DLD1 (cell line): Measurements from ENCODE around the gene C4orf46.
"Not testable (repeated sequence)": the region's sequence is repeated elsewhere in the genome, so short reads cannot be mapped to it uniquely, and the experiment has no call there.

Experiments used
- in situ Hi-C: cut with HindIII; loops from 2 replicates; pipeline ENCODE4 v1.10.0; 2017; ENCODE audit warnings: low sequenced_read_pairs

Gene C4orf46

DNA sequence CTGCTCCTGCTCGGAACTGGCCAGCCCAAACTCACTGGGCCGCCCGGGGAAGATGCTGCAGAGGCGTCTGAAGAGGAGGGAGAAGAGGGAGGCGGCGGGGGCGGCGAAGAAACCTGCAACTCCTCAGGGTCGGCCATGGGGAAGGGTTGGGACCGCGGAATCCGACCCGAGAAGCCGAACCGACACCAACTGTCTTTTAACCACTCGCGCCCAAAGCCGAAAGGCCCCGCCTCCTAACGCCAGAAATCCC lies at the start of gene C4orf46:
C4orf46 (minus strand) TSS at position 223 of the 250 bp plus-strand sequence; CDS start at position 137, 86 bp downstream.
- in situ Hi-C loops: no loop called here

GRCh38 chr4:158715802-158716201 lies 44.1 kb upstream of the C4orf46 start:
- in situ Hi-C loops: no loop called here

DNA sequence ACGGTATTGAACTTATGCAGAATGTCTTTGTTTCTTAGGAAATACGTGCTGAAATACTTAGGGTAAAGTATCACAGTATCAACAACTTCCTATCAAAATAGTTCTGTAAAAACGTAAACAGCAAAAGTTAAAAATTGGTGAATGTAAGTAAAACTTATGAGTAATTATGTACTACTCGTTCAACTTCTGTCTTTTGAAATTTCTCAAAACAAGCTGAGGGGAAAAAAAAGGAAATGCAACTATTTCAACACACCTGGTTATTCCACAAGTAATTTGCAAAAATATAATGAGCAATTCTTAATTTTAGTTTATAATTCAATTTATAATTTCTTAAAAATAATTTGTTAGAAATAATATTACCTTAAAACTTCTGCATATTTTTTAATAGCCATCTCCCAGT lies 43.2 kb upstream of the C4orf46 start:
- in situ Hi-C loops: no loop called here

DNA sequence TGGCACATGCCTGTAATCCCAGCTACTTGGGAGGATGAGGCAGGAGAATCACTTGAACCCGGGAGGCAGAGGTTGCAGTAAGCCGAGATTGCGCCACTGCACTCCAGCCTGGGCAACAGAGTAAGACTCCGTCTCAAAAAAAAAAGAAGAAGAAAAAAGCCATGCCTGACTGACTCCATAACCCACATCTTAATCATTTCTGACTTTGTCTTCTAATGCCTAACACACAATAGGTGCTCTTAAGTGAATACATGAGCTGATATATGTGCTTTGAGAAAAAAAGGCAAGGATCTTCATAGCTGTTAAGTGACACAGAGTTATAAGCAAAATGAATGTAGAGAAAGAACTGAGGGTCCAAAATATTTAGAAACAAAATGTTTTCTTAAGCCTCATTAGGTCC lies 40.9 kb upstream of the C4orf46 start:
- in situ Hi-C loops: not testable (repeated sequence)

DNA sequence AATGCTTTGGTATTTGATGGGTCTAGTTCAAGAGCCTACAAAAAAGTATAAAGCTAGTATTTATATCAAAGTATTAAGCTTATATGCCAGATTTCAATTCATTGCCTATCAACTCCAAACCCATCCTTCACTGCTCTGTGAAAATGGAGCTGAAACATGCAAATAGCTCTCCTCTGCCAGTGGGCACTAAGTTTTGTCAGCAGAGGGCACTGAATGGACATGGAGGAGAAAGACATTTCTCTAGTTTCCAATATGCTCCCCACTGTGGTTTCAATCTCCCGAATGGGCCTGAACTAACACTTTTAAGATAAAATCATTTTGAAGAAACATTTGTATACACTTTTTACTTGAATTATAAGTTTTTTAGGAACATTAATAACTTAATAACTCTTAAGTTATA lies 39.1 kb upstream of the C4orf46 start:
- in situ Hi-C loops: no loop called here

DNA sequence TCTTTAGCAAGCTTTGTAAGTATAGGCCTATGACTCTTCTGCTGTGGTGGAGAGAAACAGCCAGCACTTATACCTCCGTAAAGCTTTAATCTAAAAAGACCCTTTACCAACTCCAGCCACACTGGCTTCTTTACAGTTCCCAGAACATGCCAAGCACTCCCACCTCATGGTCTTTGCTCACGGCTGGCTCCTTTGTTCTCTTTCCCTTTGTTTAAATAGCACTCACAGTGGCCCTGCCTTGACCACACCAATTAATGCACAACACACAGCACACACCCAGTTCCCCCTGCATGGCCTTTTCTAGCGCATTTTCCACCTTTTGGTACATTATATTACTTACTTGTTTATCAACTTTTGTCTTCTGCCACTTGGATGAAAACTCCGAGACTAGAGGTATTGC lies 32.6 kb upstream of the C4orf46 start:
- in situ Hi-C loops: no loop called here

GRCh38 chr4:158688813-158689212 lies 17.1 kb upstream of the C4orf46 start:
- in situ Hi-C loops: no loop called here

DNA sequence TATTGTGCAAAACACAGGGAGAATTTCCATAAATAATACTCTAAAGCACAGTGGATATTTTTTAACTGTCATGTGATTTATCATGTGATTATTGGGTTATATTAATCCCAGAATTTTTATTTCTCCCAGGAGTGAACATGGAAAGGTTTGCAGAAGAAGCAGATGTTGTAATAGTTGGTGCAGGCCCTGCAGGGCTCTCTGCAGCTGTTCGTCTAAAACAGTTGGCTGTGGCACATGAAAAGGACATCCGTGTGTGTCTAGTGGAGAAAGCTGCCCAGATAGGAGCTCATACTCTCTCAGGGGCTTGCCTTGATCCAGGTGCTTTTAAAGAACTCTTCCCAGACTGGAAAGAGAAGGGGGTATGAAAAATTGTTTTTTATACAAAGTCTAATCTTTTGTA lies 10.4 kb upstream of the C4orf46 start:
- in situ Hi-C loops: no loop called here

DNA sequence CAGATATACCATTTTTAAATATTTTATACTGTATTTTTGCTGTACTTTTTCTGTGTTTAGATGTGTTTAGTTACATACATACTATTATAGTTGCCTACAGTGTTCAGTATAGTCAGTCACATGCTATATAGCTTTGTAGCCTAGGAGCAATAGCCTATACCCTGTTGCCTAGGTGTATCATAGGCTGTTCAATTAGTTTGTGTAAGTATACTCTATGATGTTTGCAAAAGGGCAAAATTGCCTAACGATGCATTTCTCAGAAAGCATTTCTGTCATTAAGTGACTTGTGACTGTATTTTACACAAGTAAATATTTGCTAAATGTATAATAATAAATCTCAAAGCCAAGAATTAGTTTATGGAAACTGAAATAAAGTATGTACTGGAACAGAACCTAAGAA lies 9.9 kb upstream of the C4orf46 start:
- in situ Hi-C loops: no loop called here

DNA sequence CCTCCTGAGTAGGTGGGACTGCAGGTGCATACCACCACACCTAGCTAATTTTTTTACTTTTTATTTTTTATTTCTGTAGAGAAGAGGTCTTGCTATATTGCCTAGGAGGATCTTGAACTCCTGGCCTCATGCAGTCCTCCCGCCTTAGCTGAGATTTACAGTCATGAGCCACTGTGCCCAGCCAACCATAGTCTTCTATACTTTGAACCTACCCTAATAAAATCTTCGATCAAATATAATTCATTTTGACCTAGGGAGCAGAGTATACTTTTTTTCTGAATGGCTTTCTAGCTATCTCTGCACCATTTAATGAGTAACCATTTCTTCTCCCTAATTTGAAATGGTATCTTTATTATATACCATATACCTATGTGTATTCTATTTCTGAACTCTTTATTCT lies 7.1 kb upstream of the C4orf46 start:
- in situ Hi-C loops: no loop called here

GRCh38 chr4:158676076-158676475 lies 4.4 kb upstream of the C4orf46 start:
- in situ Hi-C loops: no loop called here

DNA sequence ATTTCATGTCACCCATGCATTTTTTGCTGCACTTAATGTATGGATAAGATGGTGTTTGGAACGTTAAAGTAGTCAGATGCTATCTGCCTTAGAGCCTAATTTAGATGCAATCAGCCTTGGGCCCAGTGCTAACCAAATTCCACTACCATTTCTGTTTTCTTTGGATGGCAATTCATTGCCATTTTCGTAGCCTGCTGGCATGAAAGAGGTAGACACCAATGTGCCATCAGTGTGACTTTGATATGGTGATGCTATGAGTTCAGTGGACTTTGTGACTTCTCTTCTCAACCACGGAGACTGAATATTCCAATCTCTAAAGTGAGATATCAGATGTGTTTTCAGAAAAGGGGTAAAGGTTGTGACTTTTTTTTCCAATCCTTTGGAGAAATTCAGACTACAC lies 1.9 kb upstream of the C4orf46 start:
- in situ Hi-C loops: no loop called here

DNA sequence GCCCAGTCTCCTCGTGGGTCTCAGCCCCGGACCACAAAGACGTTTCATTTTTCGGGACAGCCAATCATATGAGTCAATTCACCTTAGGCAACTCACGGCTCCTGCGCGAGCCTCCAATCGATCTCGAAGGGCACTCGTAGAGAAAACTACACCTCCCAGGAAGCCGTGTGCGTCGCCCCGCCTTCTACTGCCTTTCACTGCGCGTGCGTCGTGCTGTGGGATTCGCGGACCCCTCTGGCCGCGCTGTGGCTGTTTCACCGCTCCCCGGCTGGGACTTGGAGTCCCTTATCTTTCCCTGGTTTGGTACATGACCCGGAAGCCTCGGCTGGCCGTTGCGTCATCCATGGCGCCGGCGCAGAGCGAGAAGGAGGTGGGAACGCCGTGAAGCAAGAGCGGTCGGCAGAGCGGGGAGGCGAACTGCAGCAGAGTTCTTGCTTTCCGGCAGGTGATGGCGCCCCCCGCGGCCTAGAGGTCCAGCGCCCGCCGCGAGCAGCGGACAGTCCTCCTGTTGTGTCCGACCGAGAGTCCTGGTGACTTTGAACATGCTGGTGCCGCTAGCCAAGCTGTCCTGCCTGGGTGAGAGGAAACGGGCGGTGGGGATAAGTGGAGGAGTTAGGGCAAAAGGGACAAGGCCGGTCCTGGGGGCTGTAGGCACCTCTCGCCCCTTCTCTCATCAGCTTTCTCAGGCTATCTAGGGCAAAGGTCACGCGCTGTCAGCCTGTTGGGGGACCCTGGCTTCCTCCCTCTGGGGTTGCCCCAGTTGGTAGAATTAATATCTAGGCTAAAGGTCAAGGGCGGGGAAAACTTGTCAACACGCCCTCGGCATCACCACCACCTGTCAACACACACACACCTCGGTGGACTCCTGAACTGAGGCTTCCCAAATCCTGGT lies 474 bp upstream of the C4orf46 start, which contains the start of gene ETFDH:
ETFDH (plus strand) TSS at position 382 of the 892 bp plus-strand sequence; CDS start at position 543, 161 bp downstream.
- in situ Hi-C loops: no loop called here

DNA sequence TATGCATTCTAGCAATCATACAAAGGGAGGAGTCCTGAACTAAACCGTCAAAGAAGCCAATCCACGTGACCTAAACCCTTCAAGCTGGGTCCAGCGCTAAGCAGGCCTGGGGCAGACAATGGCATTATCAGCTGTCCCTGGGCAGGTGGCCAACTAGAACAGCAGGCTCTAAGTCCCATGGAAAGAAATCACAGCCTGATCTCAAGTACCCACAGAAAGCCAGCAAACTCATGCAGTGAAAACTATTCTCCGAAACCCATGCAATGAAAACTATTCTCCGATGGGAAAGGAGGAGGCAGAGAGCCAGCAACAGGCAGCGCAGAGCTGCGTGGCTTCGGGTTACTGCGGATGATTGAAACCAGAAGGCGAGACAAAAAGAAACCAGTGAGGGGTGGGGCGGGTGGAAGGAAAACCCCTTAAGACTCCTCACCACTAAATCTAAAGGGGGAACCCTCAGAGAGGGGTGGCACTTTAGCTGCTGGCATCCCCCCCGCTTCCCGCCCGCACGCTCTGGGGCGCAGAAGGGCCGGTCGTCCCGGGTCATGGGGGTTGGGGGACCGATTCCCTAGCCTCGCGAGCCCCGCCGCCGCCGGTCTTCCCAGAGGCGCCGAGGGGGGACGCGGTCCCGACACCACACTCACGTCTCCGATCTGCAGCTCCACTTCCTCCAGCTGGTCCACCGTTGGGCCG lies 567 bp downstream of the C4orf46 start:
- in situ Hi-C loops: no loop called here

DNA sequence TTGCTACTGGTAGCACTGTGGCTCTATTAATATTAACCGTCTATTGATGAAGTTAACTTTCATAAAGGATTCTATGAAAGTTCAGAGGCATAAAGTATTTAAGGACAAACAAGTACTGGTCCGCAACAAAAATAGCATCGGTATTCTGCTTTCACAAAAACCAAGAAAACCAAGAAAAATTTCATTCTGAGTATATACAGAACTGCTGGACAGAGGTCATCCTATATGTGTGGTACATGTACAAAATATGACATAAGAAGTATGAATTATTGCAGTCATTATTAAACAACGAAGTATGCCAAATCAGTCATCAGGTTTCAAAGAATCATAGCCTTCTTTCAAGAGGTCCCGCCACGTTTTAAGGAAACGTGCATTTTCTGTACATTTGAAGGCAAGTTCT lies 2.4 kb downstream of the C4orf46 start:
- in situ Hi-C loops: no loop called here

DNA sequence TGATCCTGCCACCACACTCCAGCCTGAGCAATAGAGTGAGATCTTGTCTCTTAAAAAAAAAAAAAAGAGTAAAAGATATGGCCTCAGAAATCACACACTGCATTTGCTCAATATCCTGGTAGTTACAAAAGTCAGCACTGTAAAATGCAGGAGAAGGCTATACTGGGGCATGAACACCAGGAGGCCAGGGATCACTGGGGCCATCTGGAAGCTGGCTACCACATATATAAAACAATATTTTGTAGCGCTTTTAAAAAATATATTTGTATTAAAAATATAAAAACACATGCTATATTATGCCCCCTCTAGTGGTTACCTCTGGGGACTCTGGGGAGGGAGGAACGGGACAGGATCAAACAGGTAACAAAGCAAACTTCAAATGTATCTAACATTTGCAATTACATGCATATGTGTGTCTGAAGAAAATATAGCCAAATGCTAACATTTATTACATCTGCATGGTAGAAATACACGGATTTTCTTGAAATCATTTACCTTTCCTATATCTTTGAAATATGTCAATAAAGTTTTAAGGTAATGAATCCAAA lies 4.0 kb downstream of the C4orf46 start:
- in situ Hi-C loops: no loop called here

DNA sequence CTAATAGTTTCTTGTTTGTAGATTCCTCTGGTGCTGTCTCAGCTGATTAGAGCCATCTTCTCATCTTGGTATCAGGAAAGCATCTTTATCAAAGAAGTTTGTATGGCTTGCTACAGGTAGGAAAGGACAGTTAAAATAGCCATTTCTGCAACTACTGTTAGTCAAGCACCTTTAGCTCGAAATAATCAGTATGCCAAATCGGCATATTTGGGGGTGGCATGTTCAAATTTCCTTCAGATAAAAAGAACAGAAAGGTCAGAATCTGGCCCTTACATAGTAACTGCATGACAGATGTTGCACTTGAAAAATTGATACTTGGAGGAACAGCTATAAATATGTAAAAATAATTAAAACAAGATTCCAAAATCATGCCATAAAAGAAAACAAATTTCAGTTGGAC lies 4.8 kb downstream of the C4orf46 start:
- in situ Hi-C loops: no loop called here

- in situ Hi-C loops: no loop called here
These were observed 6.9 kb downstream of the C4orf46 start for GRCh38 chr4:158664806-158665205.

DNA sequence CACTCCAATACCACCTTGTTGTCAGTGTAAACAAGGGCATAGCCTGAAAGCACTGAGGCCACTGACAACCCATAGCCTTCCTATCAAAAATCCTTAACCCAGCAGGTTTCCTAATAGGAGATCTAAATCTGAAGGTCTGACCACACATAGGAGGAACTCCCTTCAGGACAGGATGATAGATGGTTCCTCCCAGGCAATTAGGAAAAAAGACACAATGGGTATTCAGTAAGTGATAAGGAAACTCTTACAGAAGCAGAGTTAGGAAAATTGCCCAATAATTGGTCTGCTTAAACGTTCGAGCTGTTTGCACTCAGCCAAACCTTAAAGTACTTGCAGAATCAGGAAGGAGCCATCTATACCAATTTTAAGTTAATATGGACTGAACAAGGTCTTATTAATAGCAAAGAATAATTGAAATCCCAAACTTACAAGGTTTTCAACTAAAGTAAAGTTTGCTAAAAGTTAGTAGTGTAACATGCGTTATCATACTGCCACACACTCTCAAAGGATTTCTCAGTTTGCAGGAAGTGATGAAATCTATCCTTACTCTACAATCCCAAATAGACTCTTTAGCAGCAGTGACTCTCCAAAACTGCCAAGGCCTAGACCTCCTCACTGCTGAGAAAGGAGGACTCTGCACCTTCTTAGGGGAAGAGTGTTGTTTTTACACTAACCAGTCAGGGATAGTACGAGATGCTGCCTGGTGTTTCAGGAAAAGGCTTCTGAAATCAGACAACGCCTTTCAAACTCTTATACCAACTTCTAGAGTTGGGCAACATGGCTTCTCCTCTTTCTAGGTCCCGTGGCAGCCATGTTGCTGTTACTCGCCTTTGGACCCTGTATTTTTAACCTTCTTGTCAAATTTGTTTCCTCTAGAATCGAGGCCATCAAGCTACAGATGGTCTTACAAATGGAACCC lies 7.7 kb downstream of the C4orf46 start:
- in situ Hi-C loops: not testable (repeated sequence)

DNA sequence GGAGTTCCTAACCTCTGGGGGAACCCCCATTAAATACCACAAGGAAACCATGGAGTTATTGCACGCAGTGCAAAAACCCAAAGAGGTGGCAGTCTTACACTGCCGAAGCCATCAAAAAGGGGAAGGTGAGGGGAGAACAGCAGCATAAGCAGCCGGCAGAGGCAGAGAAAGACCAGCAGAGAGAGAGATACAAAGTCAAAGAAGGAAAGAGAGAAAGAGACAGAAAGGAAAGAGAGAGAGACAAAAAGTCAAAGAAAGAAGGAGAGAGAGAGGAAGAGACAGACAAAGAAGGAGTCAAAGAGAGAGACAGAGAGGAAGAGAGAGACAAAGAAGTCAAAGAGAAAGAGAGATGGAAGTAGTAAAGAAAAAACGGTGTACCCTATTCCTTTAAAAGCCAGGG lies 8.4 kb downstream of the C4orf46 start:
- in situ Hi-C loops: not testable (repeated sequence)

DNA sequence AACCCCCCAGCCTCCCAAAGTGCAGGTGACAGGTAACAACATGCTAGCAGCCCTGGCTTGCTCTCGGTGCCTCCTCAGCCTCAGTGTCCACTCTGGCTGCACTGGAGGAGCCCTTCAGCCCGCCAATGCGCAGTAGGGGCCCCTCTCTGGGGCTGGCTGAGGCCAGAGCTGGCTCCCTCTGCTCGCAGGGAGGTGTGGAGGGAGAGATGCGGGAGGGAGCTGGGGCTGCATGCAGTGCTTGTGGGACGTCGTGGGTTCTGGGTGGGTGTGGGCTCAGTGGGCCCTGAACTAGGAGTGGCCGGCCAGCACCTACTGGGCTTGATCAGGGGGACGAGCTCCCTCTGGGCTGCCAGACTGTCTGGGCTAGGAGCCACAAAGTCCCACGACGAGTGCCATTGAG lies 14.4 kb downstream of the C4orf46 start:
- in situ Hi-C loops: no loop called here
